Tibial nerve (tissue), 4 donors: ENCODE results near the gene TMSB10.

ENCODE experiments used
- EP300 ChIP-seq, 2 donors: sonication (generic); formaldehyde crosslinking; IDR thresholded peaks; one replicate each; pipeline ENCODE4 v1.6.1; 2017; ENCODE audit warnings: antibody characterized with exemption in 2 of 2, mild to moderate bottlenecking in 1 of 2
- POLR2A ChIP-seq, 2 donors: fragments of 450-650 bp; IDR thresholded peaks; one replicate each; pipeline ENCODE4 v1.6.1; 2017; ENCODE audit warnings: antibody characterized with exemption in 2 of 2, mild to moderate bottlenecking in 2 of 2, moderate library complexity in 2 of 2
- TF ChIP-seq, protein P1 (sequence below), 5 experiments: fragments of 200-600 bp in 3 of 5; fragments of 450-650 bp in 2 of 5; sonication (generic) in 3 of 5; IDR thresholded peaks; one replicate each; pipeline ENCODE4 v1.5.1; 2016 to 2019; ENCODE audit warnings: antibody characterized with exemption in 5 of 5, mild to moderate bottlenecking in 3 of 5, moderate library complexity in 2 of 5

DNA sequence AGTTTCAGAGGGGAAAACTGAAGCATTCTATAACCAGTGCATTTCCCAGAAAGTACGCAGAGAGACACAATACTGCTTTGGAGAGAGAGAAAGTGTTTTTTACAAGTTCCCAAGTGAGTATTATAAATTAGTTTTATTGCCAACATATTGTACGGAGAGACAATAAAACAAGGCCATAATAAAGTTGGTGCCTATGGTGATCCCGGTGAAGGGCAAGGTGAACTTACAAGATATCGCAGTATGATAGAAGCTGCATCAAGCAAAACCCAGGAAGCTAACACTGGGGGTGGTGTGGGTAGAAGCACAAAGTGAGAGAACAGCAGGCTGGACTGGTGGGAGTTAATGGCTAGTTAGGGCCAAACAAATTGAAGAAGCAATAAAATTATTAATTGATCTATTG is 7.5 kb downstream of the TMSB10 start:
- TF ChIP-seq, protein P1, sequence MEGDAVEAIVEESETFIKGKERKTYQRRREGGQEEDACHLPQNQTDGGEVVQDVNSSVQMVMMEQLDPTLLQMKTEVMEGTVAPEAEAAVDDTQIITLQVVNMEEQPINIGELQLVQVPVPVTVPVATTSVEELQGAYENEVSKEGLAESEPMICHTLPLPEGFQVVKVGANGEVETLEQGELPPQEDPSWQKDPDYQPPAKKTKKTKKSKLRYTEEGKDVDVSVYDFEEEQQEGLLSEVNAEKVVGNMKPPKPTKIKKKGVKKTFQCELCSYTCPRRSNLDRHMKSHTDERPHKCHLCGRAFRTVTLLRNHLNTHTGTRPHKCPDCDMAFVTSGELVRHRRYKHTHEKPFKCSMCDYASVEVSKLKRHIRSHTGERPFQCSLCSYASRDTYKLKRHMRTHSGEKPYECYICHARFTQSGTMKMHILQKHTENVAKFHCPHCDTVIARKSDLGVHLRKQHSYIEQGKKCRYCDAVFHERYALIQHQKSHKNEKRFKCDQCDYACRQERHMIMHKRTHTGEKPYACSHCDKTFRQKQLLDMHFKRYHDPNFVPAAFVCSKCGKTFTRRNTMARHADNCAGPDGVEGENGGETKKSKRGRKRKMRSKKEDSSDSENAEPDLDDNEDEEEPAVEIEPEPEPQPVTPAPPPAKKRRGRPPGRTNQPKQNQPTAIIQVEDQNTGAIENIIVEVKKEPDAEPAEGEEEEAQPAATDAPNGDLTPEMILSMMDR (IDR thresholded peaks at IDR 0.05), result no peak
- TF ChIP-seq POLR2A (IDR thresholded peaks at IDR 0.05) (no peak), EP300 (IDR thresholded peaks at IDR 0.05) (no peak)
